ENCODE data around the gene CECR2.
"Not testable (repeated sequence)": the region's sequence is repeated elsewhere in the genome, so short reads cannot be mapped to it uniquely, and the experiment has no call there.

Gene CECR2

GRCh38 chr22:17403906-17404305 is 34.6 kb downstream of the CECR2 start:
- DNase-seq (ENCODE audit: low read depth) = no peak

GRCh38 chr22:17407643-17408042 is 38.4 kb downstream of the CECR2 start:
- no peak for DNase-seq (ENCODE audit: low read depth)

- DNase-seq (ENCODE audit: low read depth) = no peak
Observed at GRCh38 chr22:17410576-17410975, 41.3 kb downstream of the CECR2 start.

GRCh38 chr22:17411213-17411612 is 42.0 kb downstream of the CECR2 start:
- no peak for DNase-seq (ENCODE audit: low read depth)

- no peak for DNase-seq (ENCODE audit: low read depth)
Observed at GRCh38 chr22:17412232-17412631, 43.0 kb downstream of the CECR2 start.

GRCh38 chr22:17418890-17419324 is 49.6 kb downstream of the CECR2 start:
- no peak for DNase-seq (ENCODE audit: low read depth)

- DNase-seq (ENCODE audit: low read depth) = no peak
Observed at GRCh38 chr22:17419348-17419747, 50.1 kb downstream of the CECR2 start.

- DNase-seq (ENCODE audit: low read depth) = no peak
Observed at GRCh38 chr22:17422736-17423343, 53.6 kb downstream of the CECR2 start.

- DNase-seq (ENCODE audit: low read depth) = no peak
Observed at GRCh38 chr22:17423616-17424015, 54.4 kb downstream of the CECR2 start.

- not testable (repeated sequence) for DNase-seq (ENCODE audit: low read depth)
Observed at GRCh38 chr22:17427528-17427927, 58.3 kb downstream of the CECR2 start.

GRCh38 chr22:17429516-17429915 is 60.3 kb downstream of the CECR2 start:
- DNase-seq (ENCODE audit: low read depth) = no peak

- no peak for DNase-seq (ENCODE audit: low read depth)
Observed at GRCh38 chr22:17430412-17430811, 61.2 kb downstream of the CECR2 start.

- no peak for DNase-seq (ENCODE audit: low read depth)
Observed at GRCh38 chr22:17431179-17431578, 61.9 kb downstream of the CECR2 start.

GRCh38 chr22:17434856-17435255 is 65.6 kb downstream of the CECR2 start:
- no peak for DNase-seq (ENCODE audit: low read depth)

GRCh38 chr22:17435375-17435774 is 66.1 kb downstream of the CECR2 start:
- no peak for DNase-seq (ENCODE audit: low read depth)

GRCh38 chr22:17436382-17436980 is 67.2 kb downstream of the CECR2 start:
- no peak for DNase-seq (ENCODE audit: low read depth)

- DNase-seq (ENCODE audit: low read depth) = no peak
Observed at GRCh38 chr22:17436981-17437412, 67.7 kb downstream of the CECR2 start.

- DNase-seq (ENCODE audit: low read depth) = no peak
Observed at GRCh38 chr22:17438026-17438425, 68.8 kb downstream of the CECR2 start.

GRCh38 chr22:17441326-17441725 is 72.1 kb downstream of the CECR2 start:
- DNase-seq (ENCODE audit: low read depth) = no peak

- DNase-seq (ENCODE audit: low read depth) = no peak
Observed at GRCh38 chr22:17443405-17444203, 74.3 kb downstream of the CECR2 start.

GRCh38 chr22:17444204-17444504 is 74.9 kb downstream of the CECR2 start:
- DNase-seq (ENCODE audit: low read depth) = no peak

- DNase-seq (ENCODE audit: low read depth) = no peak
Observed at GRCh38 chr22:17446698-17447097, 77.4 kb downstream of the CECR2 start.

- no peak for DNase-seq (ENCODE audit: low read depth)
Observed at GRCh38 chr22:17451316-17451715, 82.1 kb downstream of the CECR2 start.

All from stimulated activated CD8-positive, alpha-beta memory T cell treated with anti-CD3 and anti-CD28 coated beads, Interleukin-4, amount 100 ng/mL, for 24 hours (primary cell).